Measurements from ENCODE around the gene SPIN1.

SPIN1 gene

GRCh38 chr9:88392549-88392948 is 4.3 kb downstream of the SPIN1 start:
- TF ChIP-seq CTCF (IDR thresholded peaks at IDR 0.05) = no peak

- TF ChIP-seq CTCF (IDR thresholded peaks at IDR 0.05) = no peak
Observed at GRCh38 chr9:88396836-88397577, 8.8 kb downstream of the SPIN1 start.

- no peak for TF ChIP-seq CTCF (IDR thresholded peaks at IDR 0.05)
Observed at GRCh38 chr9:88398016-88398415, 9.8 kb downstream of the SPIN1 start.

DNA sequence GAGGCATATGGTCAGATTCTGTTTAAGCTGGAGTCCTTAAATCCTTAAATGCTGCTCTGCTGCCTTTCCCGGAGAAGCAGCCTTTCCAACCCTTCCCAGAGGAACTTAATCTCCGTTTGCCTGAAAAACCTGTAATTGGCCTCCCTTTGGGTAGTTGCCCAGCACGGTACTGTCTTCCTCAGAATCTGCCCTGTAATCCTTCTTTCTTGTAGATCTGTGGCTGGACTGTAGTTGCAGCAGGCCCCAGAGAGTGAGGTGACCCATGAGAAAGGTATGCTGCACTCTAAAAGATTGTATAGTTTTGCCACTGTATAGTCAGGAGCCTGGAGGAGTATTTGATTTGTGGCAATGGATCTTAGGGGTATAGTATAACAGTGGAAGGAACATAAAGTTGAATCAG is 11.7 kb downstream of the SPIN1 start:
- TF ChIP-seq CTCF (IDR thresholded peaks at IDR 0.05) = no peak

GRCh38 chr9:88403340-88403739 is 15.1 kb downstream of the SPIN1 start:
- no peak for TF ChIP-seq CTCF (IDR thresholded peaks at IDR 0.05)

GRCh38 chr9:88406051-88406450 is 17.8 kb downstream of the SPIN1 start:
- no peak for TF ChIP-seq CTCF (IDR thresholded peaks at IDR 0.05)

DNA sequence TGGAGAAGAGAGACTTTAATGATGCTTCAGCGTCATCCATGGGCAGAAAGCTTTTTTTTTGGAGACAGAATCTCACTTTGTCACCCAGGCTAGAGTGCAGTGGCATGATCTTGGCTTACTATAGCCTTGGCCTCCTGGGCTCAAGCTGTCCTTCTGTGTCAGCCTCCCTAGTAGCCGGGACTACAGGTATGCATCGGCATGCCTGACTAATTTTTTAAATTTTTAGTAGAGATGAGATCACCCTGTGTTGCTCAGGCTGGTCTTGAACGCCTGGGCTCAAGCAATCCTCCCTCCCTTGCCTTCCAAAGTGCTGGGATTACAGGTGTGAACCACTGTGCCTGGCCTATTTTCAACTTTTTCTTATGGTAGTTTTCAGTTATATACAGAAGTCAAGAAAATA is 23.2 kb downstream of the SPIN1 start:
- no peak for TF ChIP-seq CTCF (IDR thresholded peaks at IDR 0.05)

GRCh38 chr9:88414298-88414697 is 26.1 kb downstream of the SPIN1 start:
- TF ChIP-seq CTCF (IDR thresholded peaks at IDR 0.05) = no peak

Data from LNCAP (cell line).